Spleen (tissue), 13 donors: ENCODE measurements around the gene WDR81. TPM values are rescaled to one million over a fixed set of nuclear protein-coding genes. Genes with fewer than 3 reads are reported as not detected.

Experiments
- DNase-seq: peaks from one replicate; pipeline ENCODE4 v3.0.0-alpha.2; 2020
- H3K27ac ChIP-seq, 8 donors: fragments of 200-600 bp; sonication (generic) in 7 of 8; 1 replicate in 4 of 8; 2 replicates in 4 of 8; pipeline versions ENCODE4 v1.5.0 to v1.8.0; 2016 to 2021; ENCODE audit warnings: inconsistent platforms in 4 of 8, mild to moderate bottlenecking in 4 of 8, moderate library complexity in 1 of 8
- H3K27me3 ChIP-seq, 7 donors: fragments of 200-600 bp; sonication (generic) in 6 of 7; replicated peaks in 1 of 7; 1 replicate in 4 of 7; 2 replicates in 3 of 7; pipeline versions ENCODE4 v1.5.0 to v1.8.0; 2016 to 2021; ENCODE audit warnings: inconsistent platforms in 3 of 7, mild to moderate bottlenecking in 1 of 7
- H3K36me3 ChIP-seq, 6 donors: fragments of 200-600 bp; sonication (generic) in 5 of 6; 1 replicate in 4 of 6; 2 replicates in 2 of 6; pipeline versions ENCODE4 v1.5.0 to v1.8.0; 2016 to 2021; ENCODE audit warnings: inconsistent platforms in 2 of 6
- H3K4me1 ChIP-seq, 6 donors: fragments of 200-600 bp; sonication (generic) in 5 of 6; 1 replicate in 3 of 6; 2 replicates in 3 of 6; pipeline versions ENCODE4 v1.5.0 to v1.8.0; 2016 to 2021; ENCODE audit warnings: inconsistent platforms in 3 of 6
- H3K4me3 ChIP-seq, 8 donors: fragments of 200-600 bp; sonication (generic) in 7 of 8; 1 replicate in 4 of 8; 2 replicates in 4 of 8; pipeline versions ENCODE4 v1.5.0 to v1.8.0; 2016 to 2021; ENCODE audit warnings: inconsistent platforms in 4 of 8, mild to moderate bottlenecking in 4 of 8, moderate library complexity in 2 of 8
- H3K9me3 ChIP-seq, 8 donors: fragments of 200-600 bp; sonication (generic) in 7 of 8; 1 replicate in 4 of 8; 2 replicates in 4 of 8; pipeline versions ENCODE4 v1.5.0 to v1.8.0; 2016 to 2021; ENCODE audit warnings: inconsistent platforms in 4 of 8
- CTCF ChIP-seq, 11 experiments: fragments of 200-600 bp in 7 of 11; fragments of 450-650 bp in 4 of 11; sonication (generic) in 4 of 11; IDR thresholded peaks in 8 of 11; conservative IDR thresholded peaks in 3 of 11; 1 replicate in 7 of 11; 2 replicates in 4 of 11; pipeline versions ENCODE4 v1.4.0 to v1.8.0; 2016 to 2021; ENCODE audit warnings: antibody characterized with exemption in 11 of 11, inconsistent platforms in 4 of 11, mild to moderate bottlenecking in 1 of 11
- POLR2A ChIP-seq, 3 donors: fragments of 450-650 bp; IDR thresholded peaks; one replicate each; pipeline ENCODE4 v1.5.1; 2017; ENCODE audit warnings: antibody characterized with exemption in 3 of 3, mild to moderate bottlenecking in 1 of 3
- POLR2AphosphoS5 ChIP-seq, 3 donors: sonication (generic); formaldehyde crosslinking; IDR thresholded peaks; one replicate each; pipeline ENCODE4 v1.5.1; 2017; ENCODE audit warnings: antibody characterized with exemption in 3 of 3
- WGBS, 5 donors: extraction: QIAGEN DNeasy Blood & Tissue Kit in 3 of 5; methylation state at CpG; one replicate each; pipeline versions ENCODE4 v1.1.5 to v1.1.7; 2013 to 2018; 5-methylcytosine and 5-hydroxymethylcytosine counted together
- intact Hi-C: fragments of 100-400 bp; cut with DNase I; formaldehyde crosslinking; loops from one replicate; pipeline ENCODE4 v1.15.0; 2023; ENCODE audit warnings: low total_unique reads
- long read RNA-seq, 2 donors: transcript quantifications; one replicate each; lab custom pipeline, GENCODE V29; 2026
- polyA plus RNA-seq, 3 donors: library from polyadenylated mRNA; stranded (reverse); fragments of 200-250 nt; gene quantifications; one replicate each; pipeline ENCODE4 v1.2.1, GENCODE V29; 2013
- total RNA-seq, 7 donors: library from RNA; depleted of rRNA in 3 of 7; stranded (reverse); fragments of >200 nt in 3 of 7; fragmentation: NEBNext Ultra II Directional in 4 of 7; extraction: Animal tissue kit (Norgen Biotek cat#: 25700) in 4 of 7; gene quantifications; one replicate each; pipeline versions ENCODE4 v1.1.0 to v1.2.1, GENCODE V29; 2016 to 2021
- donor health status: healthy with polysubstance abuse.
- donor health status: DM: no; HTN: no; CAD: no; lungs with moderate emphysema.
- donor health status: DM: no; HTN: no; CAD: no.
- donor health status: Bipolar disorder and iron deficiency.
- donor health status: healthy.
- donor health status: DM: no; HTN: no; CAD: no.
- donor health status: DM: yes; HTN: yes; CAD: no.

WDR81 gene
- 10 to 100 TPM; 38.2 to 74.7 (median 54.7) TPM for total RNA-seq
- 10 to 100 TPM; 16.2 to 41.3 (median 29.3) TPM for polyA plus RNA-seq
- long read RNA-seq, donor 1: 0 reads
- long read RNA-seq, donor 2, full-length matches to known transcripts: 4 of 4 reads
- long read RNA-seq, donor 2, partial matches to known transcripts: 0 of 4 reads
- long read RNA-seq, donor 2, other reads (novel, unspliced or antisense): 0 of 4 reads

GRCh38 chr17:1724351-1724868 is at the start of gene WDR81:
Gene WDR81 (plus strand): TSS chr17:1724704. CDS start chr17:1724960, 256 bp downstream.
- H3K27me3 ChIP-seq: no peaks in the 10 kb centered on the region
- peak within 1 kb of the TSS; percentile 82 to 96 (median 88) for H3K27ac ChIP-seq
- H3K4me1 ChIP-seq: peaks cover 45 to 94% (median 82%) of the 10 kb centered on the region in 6 donors
- peak within 1 kb of the TSS; percentile 69 to 99 (median 91) for H3K4me3 ChIP-seq
- intact Hi-C loops: loop anchor here (5.0 kb wide), 1 partner anchor 143 kb away; no protein-coding TSS in a partner anchor
- H3K9me3 ChIP-seq: no peaks in the 10 kb centered on the region
- peak; percentile 99 for DNase-seq
- peaks cover 0 to 39% (median 29%) of the 10 kb centered on the region in 6 donors for H3K36me3 ChIP-seq
- WGBS, 5 donors: 0 to 1% (median 1%) methylated on average over 12 to 57 of the region's 57 CpGs
- TF ChIP-seq POLR2A (IDR thresholded peaks at IDR 0.05) (no peak), POLR2AphosphoS5 (IDR thresholded peaks at IDR 0.05) (peak; percentile 78 to 87 (median 86)), CTCF (IDR thresholded peaks at IDR 0.05 in 8 of 11, conservative IDR thresholded peaks at IDR 0.05 in 3 of 11) (no peak)

- Histone ChIP-seq H3K27ac (no peak overlapping the region), H3K4me1 (peaks cover 0 to 31% (median 4%) of the 10 kb centered on the region in 6 donors), H3K27me3 (no peaks in the 10 kb centered on the region), H3K36me3 (peaks cover 10 to 100% (median 100%) of the 10 kb centered on the region in 6 donors), H3K9me3 (no peaks in the 10 kb centered on the region), H3K4me3 (no peak overlapping the region)
- WGBS, 5 donors: 93 to 97% (median 96%) methylated on average over 13 of the region's 13 CpGs
- intact Hi-C loops: no loop called here
- TF ChIP-seq POLR2AphosphoS5 (IDR thresholded peaks at IDR 0.05) (no peak), POLR2A (IDR thresholded peaks at IDR 0.05) (no peak), CTCF (IDR thresholded peaks at IDR 0.05 in 8 of 11, conservative IDR thresholded peaks at IDR 0.05 in 3 of 11) (no peak)
- DNase-seq: no peak
Observed at GRCh38 chr17:1676401-1676800, 48.1 kb upstream of the WDR81 start.

- peak overlapping the region in 7 of 8 donors; percentile 6 to 98 (median 92) for H3K27ac ChIP-seq
Observed at GRCh38 chr17:1683459-1683858, 41.0 kb upstream of the WDR81 start.

More at GRCh38 chr17:1683459-1683858, 41.0 kb upstream of the WDR81 start:
- no peaks in the 10 kb centered on the region for H3K27me3 ChIP-seq
- intact Hi-C loops: no loop called here
- TF ChIP-seq CTCF (IDR thresholded peaks at IDR 0.05 in 8 of 11, conservative IDR thresholded peaks at IDR 0.05 in 3 of 11): no peak
- no peak for TF ChIP-seq POLR2A (IDR thresholded peaks at IDR 0.05)
- TF ChIP-seq POLR2AphosphoS5 (IDR thresholded peaks at IDR 0.05): no peak
- no peak for DNase-seq
- H3K36me3 ChIP-seq: peaks cover 2 to 52% (median 51%) of the 10 kb centered on the region in 6 donors
- H3K4me1 ChIP-seq: peaks cover 10 to 55% (median 37%) of the 10 kb centered on the region in 6 donors
- peak overlapping the region; percentile 54 to 96 (median 84) for H3K4me3 ChIP-seq
- H3K9me3 ChIP-seq: no peaks in the 10 kb centered on the region
- 43 to 76% (median 54%) methylated on average over 5 of the region's 5 CpGs for WGBS, 5 donors
